ENCODE measurements around the gene MTHFR.

The MTHFR gene

GRCh38 chr1:11839727-11840705, 34.3 kb upstream of the MTHFR start:
- Histone ChIP-seq H3K9me3 (ENCODE audit: control insufficient read depth, insufficient read depth, low read depth, low read length) (no peaks in the 10 kb centered on the region), H3K27ac (ENCODE audit: extremely low read depth, low read depth, low read length) (no peak overlapping the region), H3K4me3 (ENCODE audit: low read depth, low read length) (no peak overlapping the region), H3K36me3 (ENCODE audit: control insufficient read depth in 2 of 2, insufficient read depth in 1 of 2, low read length in 2 of 2) (peaks cover 5 to 97% of the 10 kb centered on the region in 2 experiments; a peak in 2 of 3 replicates), H3K4me1 (ENCODE audit: control insufficient read depth, insufficient read depth, low read length) (no peaks in the 10 kb centered on the region)
- TF ChIP-seq ZNF513 (tag by site-specific recombination; IDR thresholded peaks at IDR 0.05) (no peak), ZBTB26 (tag by site-specific recombination; optimal IDR thresholded peaks at IDR 0.05) (no peak), HOXA7 (CRISPR knock-in tag; IDR thresholded peaks at IDR 0.05; ENCODE audit: borderline replicate concordance) (no peak), ZNF48 (tag by site-specific recombination; IDR thresholded peaks at IDR 0.05) (no peak), TSHZ1 (tag by site-specific recombination; IDR thresholded peaks at IDR 0.05; ENCODE audit: borderline replicate concordance) (no peak), ZNF621 (tag by site-specific recombination; IDR thresholded peaks at IDR 0.05) (no peak), ZNF148 (tag by site-specific recombination; IDR thresholded peaks at IDR 0.05; ENCODE audit: borderline replicate concordance) (no peak), GLI2 (tag by site-specific recombination; IDR thresholded peaks at IDR 0.05; ENCODE audit: borderline replicate concordance, low read depth) (no peak), SETDB1 (IDR thresholded peaks at IDR 0.05; ENCODE audit: insufficient read length, low read length) (no peak), PATZ1 (tag by site-specific recombination; IDR thresholded peaks at IDR 0.05) (no peak), ZBTB44 (tag by site-specific recombination; IDR thresholded peaks at IDR 0.05) (no peak), ZFP69B (tag by site-specific recombination; IDR thresholded peaks at IDR 0.05) (no peak), ZBTB7A (tag by site-specific recombination; IDR thresholded peaks at IDR 0.05; ENCODE audit: low read depth) (no peak), ZFP3 (tag by site-specific recombination; IDR thresholded peaks at IDR 0.05; ENCODE audit: low read depth) (no peak), ZNF521 (tag by site-specific recombination; IDR thresholded peaks at IDR 0.05) (no peak), ZNF433 (tag by site-specific recombination; IDR thresholded peaks at IDR 0.05; ENCODE audit: low read depth) (no peak)
- ChIA-PET CTCF (interaction anchor here (0.6 to 12.5 kb wide), 12 partner anchors 13 to 802 kb away, joined by 3 to 114 read pairs (median 4); no protein-coding TSS in a partner anchor), POLR2A (interaction anchor here (0.6 to 3.6 kb wide), 2 partner anchors 68 to 1338 kb away, joined by 6 to 14 read pairs; no protein-coding TSS in a partner anchor)

All from HEK293 (cell line).